HG02642 (cell line): Measurements from ENCODE around the gene CD163.
"Not testable (repeated sequence)": the region's sequence is repeated elsewhere in the genome, so short reads cannot be mapped to it uniquely, and the experiment has no call there.

Experiments used
- ATAC-seq: cut with Tn5 transposase; IDR thresholded peaks from one replicate; pipeline ENCODE4 v1.9.1; 2021; ENCODE audit warnings: mild to moderate bottlenecking; ENCODE audit not compliant: unreplicated experiment, poor library complexity

Gene CD163

DNA sequence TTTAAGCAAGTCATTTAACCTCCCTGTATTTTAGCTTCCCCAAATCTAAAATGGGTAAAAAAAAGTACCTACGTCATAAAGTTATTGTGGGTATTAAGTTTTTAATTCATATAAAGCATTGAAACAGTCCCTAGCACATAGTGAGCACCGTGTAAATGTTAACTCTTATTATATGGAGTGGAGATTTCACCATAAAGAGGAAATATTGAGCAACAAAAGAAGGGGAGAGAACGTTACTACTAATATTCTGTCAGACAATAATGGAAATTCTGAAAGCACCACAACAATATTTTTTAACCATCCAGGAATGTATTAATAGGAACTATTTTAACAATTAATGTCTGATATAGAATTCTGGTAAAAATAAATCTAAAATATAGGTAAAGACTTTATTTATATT, 51.8 kb downstream of the CD163 start:
- no peak for ATAC-seq

- ATAC-seq, result no peak
Observed at GRCh38 chr12:7450667-7451066, 52.9 kb downstream of the CD163 start.

DNA sequence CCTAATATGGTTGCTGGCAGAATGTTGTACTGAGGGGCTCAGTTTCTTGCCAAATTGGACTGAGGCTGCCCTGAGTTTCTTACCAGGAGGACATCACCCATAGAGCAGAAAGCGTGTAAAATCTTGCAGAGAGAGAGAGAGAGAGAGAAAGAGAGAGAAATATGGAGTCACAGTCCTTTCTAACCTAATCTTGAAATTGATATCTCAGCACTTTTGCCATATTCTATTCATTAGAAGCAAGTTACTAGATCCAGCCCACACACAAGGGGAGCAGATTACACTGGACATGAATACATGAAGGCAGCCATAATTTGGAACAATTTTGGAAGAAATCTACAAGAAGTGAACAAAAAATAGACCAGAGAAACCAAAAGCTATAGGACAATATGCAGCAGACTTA, 55.5 kb downstream of the CD163 start:
- ATAC-seq, result no peak

- no peak for ATAC-seq
Observed at GRCh38 chr12:7444537-7444936, 59.0 kb downstream of the CD163 start.

DNA sequence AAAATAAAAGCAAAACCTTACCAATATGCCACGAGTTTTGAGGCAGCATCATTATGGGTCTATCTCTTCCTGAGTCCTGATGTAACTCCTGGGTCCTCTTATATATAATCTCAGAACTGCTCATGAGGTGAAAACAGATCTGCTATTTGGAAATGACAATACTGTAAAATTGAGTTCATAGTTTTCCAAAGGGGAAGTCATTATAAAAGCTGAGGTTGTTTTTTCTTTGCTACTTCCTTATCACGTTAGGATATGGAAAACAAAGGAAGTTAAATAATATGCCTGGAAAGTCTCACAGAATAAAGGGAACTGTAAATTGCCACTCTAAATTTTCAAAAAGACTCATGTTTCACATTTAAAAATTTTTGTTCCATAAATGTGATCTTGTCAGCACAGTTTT, 59.5 kb downstream of the CD163 start, which contains the start of gene CD163L1:
TSS of gene CD163L1 (minus strand) at position 78 of the 400 bp plus-strand sequence. CDS start at position 52, 26 bp downstream.
- ATAC-seq, result no peak

DNA sequence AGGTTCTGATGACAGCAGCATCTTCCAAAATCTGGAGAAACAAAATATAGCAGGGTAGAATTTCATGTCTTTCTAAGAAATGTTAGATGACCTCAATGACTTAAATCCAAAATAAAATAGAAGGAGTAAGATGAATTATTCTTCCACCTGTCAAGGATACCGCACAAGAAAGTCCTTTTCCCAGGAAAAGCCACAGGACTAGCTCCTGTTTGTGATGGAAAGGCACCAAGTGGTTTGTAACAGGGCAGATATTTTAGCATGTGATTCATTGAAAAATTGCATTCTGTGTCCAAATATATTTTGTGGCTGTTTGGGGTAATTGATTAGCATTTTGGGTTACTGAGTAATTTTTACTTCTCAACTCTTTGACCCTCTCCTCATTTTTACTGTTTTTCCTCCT, 62.4 kb downstream of the CD163 start:
- no peak for ATAC-seq

DNA sequence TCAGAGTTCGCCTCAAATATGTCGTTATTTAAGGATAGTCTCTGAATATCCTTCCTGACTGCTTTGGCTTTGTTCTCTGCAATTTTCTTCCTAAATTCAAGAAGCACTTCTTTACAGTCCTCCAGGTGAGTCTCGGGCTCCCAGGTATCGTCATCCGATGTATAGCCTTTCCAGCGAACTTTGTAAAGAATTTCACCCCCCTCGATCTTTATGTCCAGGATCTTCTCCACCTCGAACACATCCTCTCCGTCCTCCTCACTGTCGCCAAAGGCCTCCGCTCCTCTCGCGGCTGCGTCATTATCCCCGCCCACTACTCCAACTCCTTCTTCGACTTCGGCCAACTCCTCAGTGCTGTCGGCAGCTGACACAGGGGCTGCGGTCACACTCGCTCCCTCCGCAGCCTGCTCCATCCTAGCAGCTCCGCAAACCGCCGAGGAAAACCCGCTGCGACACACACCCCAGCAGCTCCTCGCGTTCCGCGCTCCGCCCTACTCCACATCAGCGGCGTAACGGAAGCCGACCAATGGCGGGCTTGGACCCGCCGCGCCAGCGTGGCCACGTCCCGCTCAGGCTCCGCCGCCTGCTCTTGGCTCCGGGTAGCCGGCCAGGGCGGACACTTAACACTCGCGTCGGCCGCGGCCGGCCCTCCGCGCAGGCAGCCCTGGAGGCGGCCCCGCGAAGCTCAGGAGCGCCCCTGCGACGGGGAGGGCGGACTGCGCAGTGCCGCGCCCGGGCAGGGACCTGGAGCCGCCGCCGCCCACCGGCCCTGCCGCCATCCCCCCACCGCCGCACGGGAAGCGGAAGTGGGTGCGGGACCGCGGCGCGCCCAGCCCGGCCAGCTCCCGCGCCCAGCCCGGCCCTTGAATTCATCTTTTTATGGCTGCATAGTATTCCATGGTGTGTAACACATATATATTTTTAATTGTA, 63.7 kb downstream of the CD163 start:
- no peak for ATAC-seq

DNA sequence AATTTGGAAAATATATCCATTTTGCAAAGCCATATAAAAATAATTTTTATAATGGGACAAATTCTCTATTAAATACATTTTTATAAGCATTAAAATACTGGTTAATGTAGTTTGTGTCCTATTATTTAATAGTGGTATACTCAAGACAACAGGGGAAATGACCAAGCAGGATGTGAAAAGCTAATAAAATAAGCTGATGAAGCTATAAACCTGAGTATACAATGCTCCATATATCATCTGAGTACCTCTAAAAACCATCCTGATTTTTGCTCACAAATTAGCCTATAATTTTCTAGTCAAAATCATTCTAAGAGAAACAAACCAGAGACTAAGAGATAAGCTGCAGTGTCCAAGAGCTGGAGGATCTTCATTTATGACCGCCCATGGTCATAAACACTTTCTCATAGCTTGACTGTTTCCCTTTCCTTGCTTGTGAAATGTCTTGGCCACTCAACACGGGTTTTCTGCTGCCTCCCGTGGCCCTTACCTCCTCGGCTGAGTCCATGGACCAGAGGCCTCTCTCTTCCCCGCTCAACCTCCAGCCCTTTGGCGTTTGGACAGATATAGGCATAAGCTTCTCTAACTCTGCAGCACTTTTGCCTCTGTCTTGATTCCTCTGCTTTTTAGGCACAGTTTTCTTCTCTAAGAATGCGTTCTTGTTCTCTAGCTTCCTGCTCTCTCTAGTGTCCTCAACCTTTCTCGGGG, 65.1 kb downstream of the CD163 start:
- not testable (repeated sequence) for ATAC-seq

GRCh38 chr12:7437494-7437893, 66.1 kb downstream of the CD163 start:
- ATAC-seq, result not testable (repeated sequence)

- ATAC-seq, result no peak
Observed at GRCh38 chr12:7434670-7435069, 68.9 kb downstream of the CD163 start.

DNA sequence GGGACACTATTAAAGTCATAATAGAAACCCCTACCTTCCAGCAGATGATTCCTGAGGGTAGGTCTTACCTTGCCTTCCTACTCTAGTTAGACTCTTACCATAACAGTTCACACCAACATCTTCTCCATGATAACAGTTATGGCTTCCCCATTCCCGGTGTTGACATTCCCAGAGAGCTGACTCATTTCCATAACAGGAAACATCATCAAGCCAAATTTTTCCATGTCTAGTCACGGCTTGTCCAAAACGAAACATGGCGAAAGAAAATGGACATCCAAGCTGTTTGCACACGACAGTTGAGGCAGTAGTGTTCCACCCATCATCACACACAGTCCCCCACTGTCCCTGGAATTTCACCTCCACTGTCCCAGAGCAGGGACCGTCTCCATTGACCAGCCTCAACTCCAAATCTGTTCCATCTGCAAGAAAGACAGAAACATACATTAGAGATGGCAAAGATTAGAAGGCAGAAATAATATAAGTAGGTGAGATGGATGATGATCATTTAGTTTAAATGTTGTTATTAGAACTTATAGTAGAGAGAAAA, 70.2 kb downstream of the CD163 start:
- ATAC-seq, result no peak

- ATAC-seq, result no peak
Observed at GRCh38 chr12:7431993-7432685, 71.4 kb downstream of the CD163 start.
